Measurements from ENCODE around the gene PTPRK.

DNA sequence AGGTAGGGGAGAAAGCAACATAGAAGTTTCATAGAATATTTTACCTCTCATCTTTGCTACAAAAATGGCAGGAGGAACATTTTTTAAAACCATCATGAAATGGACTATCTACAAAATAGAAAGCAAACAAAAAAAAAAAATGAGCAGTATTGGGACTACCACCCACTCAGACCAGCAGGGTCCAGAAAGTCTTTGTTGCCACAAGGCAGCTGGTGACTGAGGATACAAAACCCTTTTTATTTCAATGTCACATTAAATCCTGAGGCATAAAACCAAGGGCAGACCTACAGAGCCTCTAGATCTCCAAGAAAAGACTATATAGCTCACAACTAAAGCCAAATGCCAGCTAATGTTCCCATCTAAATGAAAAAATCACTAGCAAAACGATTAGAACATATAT lies 282.2 kb downstream of the PTPRK start:
- TF ChIP-seq, protein P1, sequence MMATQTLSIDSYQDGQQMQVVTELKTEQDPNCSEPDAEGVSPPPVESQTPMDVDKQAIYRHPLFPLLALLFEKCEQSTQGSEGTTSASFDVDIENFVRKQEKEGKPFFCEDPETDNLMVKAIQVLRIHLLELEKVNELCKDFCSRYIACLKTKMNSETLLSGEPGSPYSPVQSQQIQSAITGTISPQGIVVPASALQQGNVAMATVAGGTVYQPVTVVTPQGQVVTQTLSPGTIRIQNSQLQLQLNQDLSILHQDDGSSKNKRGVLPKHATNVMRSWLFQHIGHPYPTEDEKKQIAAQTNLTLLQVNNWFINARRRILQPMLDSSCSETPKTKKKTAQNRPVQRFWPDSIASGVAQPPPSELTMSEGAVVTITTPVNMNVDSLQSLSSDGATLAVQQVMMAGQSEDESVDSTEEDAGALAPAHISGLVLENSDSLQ (IDR thresholded peaks at IDR 0.05): no peak
- TF ChIP-seq HDGF (IDR thresholded peaks at IDR 0.05; ENCODE audit: borderline replicate concordance): no peak
- no peak for TF ChIP-seq ARNT (IDR thresholded peaks at IDR 0.05)
- TF ChIP-seq SP1 (IDR thresholded peaks at IDR 0.05): no peak
- TF ChIP-seq FOXM1 (IDR thresholded peaks at IDR 0.05; ENCODE audit: borderline replicate concordance): no peak
- TF ChIP-seq LEF1 (IDR thresholded peaks at IDR 0.05; ENCODE audit: borderline replicate concordance): no peak
- TF ChIP-seq FOXK2 (IDR thresholded peaks at IDR 0.05): no peak
- no peak for TF ChIP-seq TARDBP (IDR thresholded peaks at IDR 0.05)
- TF ChIP-seq FOXA1 (IDR thresholded peaks at IDR 0.05): no peak
- TF ChIP-seq SUZ12 (IDR thresholded peaks at IDR 0.05): no peak

Data from HEK293T (cell line).